ENCODE measurements around the gene CKAP4.

The CKAP4 gene

GRCh38 chr12:106274012-106274411 is 26.2 kb upstream of the CKAP4 start:
- no peak for DNase-seq

- no peak for DNase-seq
Measured at GRCh38 chr12:106273491-106273890, 25.7 kb upstream of the CKAP4 start.

- DNase-seq = no peak
Measured at GRCh38 chr12:106271575-106272505, 24.0 kb upstream of the CKAP4 start.

- no peak for DNase-seq
Measured at GRCh38 chr12:106269150-106269771, 21.4 kb upstream of the CKAP4 start.

- DNase-seq = no peak
Measured at GRCh38 chr12:106267535-106267934, 19.7 kb upstream of the CKAP4 start.

- no peak for DNase-seq
Measured at GRCh38 chr12:106265116-106265515, 17.3 kb upstream of the CKAP4 start.

- DNase-seq = no peak
Measured at GRCh38 chr12:106258935-106259334, 11.1 kb upstream of the CKAP4 start.

GRCh38 chr12:106258226-106258625 is 10.4 kb upstream of the CKAP4 start:
- DNase-seq = no peak

- no peak for DNase-seq
Measured at GRCh38 chr12:106256524-106256923, 8.7 kb upstream of the CKAP4 start.

- DNase-seq = no peak
Measured at GRCh38 chr12:106255952-106256351, 8.1 kb upstream of the CKAP4 start.

GRCh38 chr12:106255493-106255892 is 7.7 kb upstream of the CKAP4 start:
- no peak for DNase-seq

- DNase-seq = no peak
Measured at GRCh38 chr12:106254724-106255123, 6.9 kb upstream of the CKAP4 start.

- DNase-seq = no peak
Measured at GRCh38 chr12:106251631-106252455, 4.0 kb upstream of the CKAP4 start.

- DNase-seq = no peak
Measured at GRCh38 chr12:106249411-106250135, 1.8 kb upstream of the CKAP4 start.

GRCh38 chr12:106248846-106249371 is 1.1 kb upstream of the CKAP4 start:
- no peak for DNase-seq

GRCh38 chr12:106248312-106248845 is 559 bp upstream of the CKAP4 start:
- peak; percentile 24 for DNase-seq

- peak; percentile 58 for DNase-seq
Measured at GRCh38 chr12:106246891-106247673, 738 bp downstream of the CKAP4 start.

GRCh38 chr12:106245767-106246166 is 2.1 kb downstream of the CKAP4 start:
- DNase-seq = no peak

GRCh38 chr12:106243620-106244019 is 4.2 kb downstream of the CKAP4 start:
- DNase-seq = no peak

- DNase-seq = no peak
Measured at GRCh38 chr12:106240821-106241220, 7.0 kb downstream of the CKAP4 start.

GRCh38 chr12:106239951-106240335 is 7.9 kb downstream of the CKAP4 start:
- DNase-seq = no peak

Measured in activated effector memory CD4-positive, alpha-beta T cell treated with Interleukin-2 at 50 U/mL for 16 hours (primary cell).